ENCODE data around the gene CRABP1. TPM values are rescaled to one million over a fixed set of nuclear protein-coding genes. Genes with fewer than 3 reads are reported as not detected.

The CRABP1 gene
- total RNA-seq, 2 experiments from 2014 or later: not detected

Small RNAs within 50 kb of the gene (small RNA-seq; reads per million reads assigned to genes)
- gene AC090607.5: not detected

Other genes with a start within 250 kb of the CRABP1 start
- gene SH2D7, start 247.8 kb upstream of the CRABP1 start, total RNA-seq (2014; rRNA removed; shearing (Covaris generic)): not detected in 2 replicates
- gene SH2D7, start 247.8 kb upstream of the CRABP1 start, total RNA-seq (2022): not detected in 2 replicates
- 2.2 and 5.0 TPM in 2 replicates for gene CIB2, start 208.9 kb upstream of the CRABP1 start, total RNA-seq (2014; rRNA removed; shearing (Covaris generic))
- gene CIB2, start 208.9 kb upstream of the CRABP1 start, total RNA-seq (2022): 0.35 and 0.36 TPM in 2 replicates
- 47.0 and 84.6 TPM in 2 replicates for gene IDH3A, start 191.0 kb upstream of the CRABP1 start, total RNA-seq (2014; rRNA removed; shearing (Covaris generic))
- 128 and 140 TPM in 2 replicates for gene IDH3A, start 191.0 kb upstream of the CRABP1 start, total RNA-seq (2022)
- 0.31 and 0.41 TPM in 2 replicates for gene ACSBG1, start 105.8 kb upstream of the CRABP1 start, total RNA-seq (2014; rRNA removed; shearing (Covaris generic))
- gene ACSBG1, start 105.8 kb upstream of the CRABP1 start, total RNA-seq (2022): 0.30 and 0.52 TPM in 2 replicates
- gene DNAJA4, start 75.8 kb upstream of the CRABP1 start, total RNA-seq (2014; rRNA removed; shearing (Covaris generic)): not detected in 2 replicates
- gene DNAJA4, start 75.8 kb upstream of the CRABP1 start, total RNA-seq (2022): not detected in 2 replicates
- 57.4 and 66.8 TPM in 2 replicates for gene SKIC8, start 40.7 kb upstream of the CRABP1 start, total RNA-seq (2014; rRNA removed; shearing (Covaris generic))
- 53.5 and 59.8 TPM in 2 replicates for gene SKIC8, start 40.7 kb upstream of the CRABP1 start, total RNA-seq (2022)
- 22.7 and 27.1 TPM in 2 replicates for gene IREB2, start 97.9 kb downstream of the CRABP1 start, total RNA-seq (2014; rRNA removed; shearing (Covaris generic))
- 70.7 and 77.6 TPM in 2 replicates for gene IREB2, start 97.9 kb downstream of the CRABP1 start, total RNA-seq (2022)
- gene HYKK, start 167.2 kb downstream of the CRABP1 start, total RNA-seq (2014; rRNA removed; shearing (Covaris generic)): 0.31 TPM in 1 of 2 replicates, not detected in the other
- 0.40 and 0.42 TPM in 2 replicates for gene HYKK, start 167.2 kb downstream of the CRABP1 start, total RNA-seq (2022)
- 186 and 189 TPM in 2 replicates for gene PSMA4, start 200.1 kb downstream of the CRABP1 start, total RNA-seq (2014; rRNA removed; shearing (Covaris generic))
- gene PSMA4, start 200.1 kb downstream of the CRABP1 start, total RNA-seq (2022): 249 and 254 TPM in 2 replicates
- gene CHRNA5, start 225.2 kb downstream of the CRABP1 start, total RNA-seq (2014; rRNA removed; shearing (Covaris generic)): 2.8 and 11.6 TPM in 2 replicates
- 8.3 and 9.1 TPM in 2 replicates for gene CHRNA5, start 225.2 kb downstream of the CRABP1 start, total RNA-seq (2022)

Measured in OCI-LY7 (cell line).